HT-29 (cell line): ENCODE data around the gene NOP16. TPM values are rescaled to one million over a fixed set of nuclear protein-coding genes. Genes with fewer than 3 reads are reported as not detected.
"Not testable (repeated sequence)": the region's sequence is repeated elsewhere in the genome, so short reads cannot be mapped to it uniquely, and the experiment has no call there.

ENCODE experiments used
- DNase-seq: peaks from one replicate; pipeline ENCODE4 v3.0.0-alpha.2; 2015; ENCODE audit warnings: low spot score
- total RNA-seq: library from RNA; depleted of rRNA; stranded (reverse); fragments of >200 nt; shearing (Covaris generic); gene quantifications from 2 replicates; pipeline ENCODE4 v1.2.3, GENCODE V29; 2014

Gene NOP16
- total RNA-seq, 1 experiment from 2014 or later = 82.4 TPM

DNA sequence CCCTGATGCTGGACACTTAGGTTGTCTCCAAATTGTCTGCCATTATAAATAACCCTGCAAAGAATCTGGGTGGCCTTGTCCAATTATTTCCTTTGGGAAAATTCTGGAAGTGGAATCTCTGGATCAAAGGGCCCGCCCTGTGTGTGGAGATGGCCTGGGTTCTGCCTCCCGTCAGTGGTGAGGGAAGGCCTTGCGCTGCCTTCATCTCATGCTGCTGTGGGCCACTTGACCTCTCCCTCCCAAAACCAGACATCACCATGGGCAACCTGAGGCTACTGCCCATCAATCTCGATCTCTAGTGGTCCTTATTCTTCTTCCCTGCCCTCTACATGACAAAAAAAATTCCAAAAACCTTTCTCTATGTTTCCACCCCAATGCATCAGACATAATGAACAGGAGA is 21.4 kb upstream of the NOP16 start:
- no peak for DNase-seq

DNA sequence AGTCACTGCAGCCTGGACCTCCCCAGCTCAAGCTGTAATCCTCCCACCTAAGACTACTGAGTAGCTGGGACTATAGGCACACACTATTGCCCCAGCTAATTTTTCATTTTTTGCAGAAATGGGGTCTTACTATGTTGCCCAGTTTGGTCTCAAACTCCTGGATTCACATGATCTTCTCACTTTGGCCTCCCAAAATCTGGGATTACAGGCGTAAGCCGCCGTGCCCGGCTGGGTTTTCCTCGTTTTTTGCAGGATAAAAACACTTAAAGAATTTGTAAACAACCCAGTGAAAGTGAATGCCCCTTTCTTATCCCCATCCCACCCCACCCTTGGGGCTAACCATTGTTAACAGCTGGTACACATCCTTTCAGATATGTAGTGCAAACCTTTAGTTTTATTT is 20.2 kb upstream of the NOP16 start:
- no peak for DNase-seq

DNA sequence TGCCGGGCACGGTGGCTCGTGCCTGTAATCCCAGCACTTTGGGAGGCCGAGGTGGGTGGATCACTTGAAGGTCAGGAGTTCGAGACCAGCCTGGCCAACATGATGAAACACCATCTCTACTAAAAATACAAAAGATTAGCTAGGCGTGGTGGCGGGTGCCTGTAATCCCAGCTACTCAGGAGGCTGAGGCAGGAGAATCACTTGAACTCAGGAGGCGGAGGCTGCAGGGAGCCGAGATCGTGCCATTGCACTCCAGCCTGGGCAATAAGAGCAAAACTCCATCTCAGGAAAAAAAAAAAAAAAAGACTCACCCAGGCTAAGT is 19.8 kb upstream of the NOP16 start:
- DNase-seq = not testable (repeated sequence)

DNA sequence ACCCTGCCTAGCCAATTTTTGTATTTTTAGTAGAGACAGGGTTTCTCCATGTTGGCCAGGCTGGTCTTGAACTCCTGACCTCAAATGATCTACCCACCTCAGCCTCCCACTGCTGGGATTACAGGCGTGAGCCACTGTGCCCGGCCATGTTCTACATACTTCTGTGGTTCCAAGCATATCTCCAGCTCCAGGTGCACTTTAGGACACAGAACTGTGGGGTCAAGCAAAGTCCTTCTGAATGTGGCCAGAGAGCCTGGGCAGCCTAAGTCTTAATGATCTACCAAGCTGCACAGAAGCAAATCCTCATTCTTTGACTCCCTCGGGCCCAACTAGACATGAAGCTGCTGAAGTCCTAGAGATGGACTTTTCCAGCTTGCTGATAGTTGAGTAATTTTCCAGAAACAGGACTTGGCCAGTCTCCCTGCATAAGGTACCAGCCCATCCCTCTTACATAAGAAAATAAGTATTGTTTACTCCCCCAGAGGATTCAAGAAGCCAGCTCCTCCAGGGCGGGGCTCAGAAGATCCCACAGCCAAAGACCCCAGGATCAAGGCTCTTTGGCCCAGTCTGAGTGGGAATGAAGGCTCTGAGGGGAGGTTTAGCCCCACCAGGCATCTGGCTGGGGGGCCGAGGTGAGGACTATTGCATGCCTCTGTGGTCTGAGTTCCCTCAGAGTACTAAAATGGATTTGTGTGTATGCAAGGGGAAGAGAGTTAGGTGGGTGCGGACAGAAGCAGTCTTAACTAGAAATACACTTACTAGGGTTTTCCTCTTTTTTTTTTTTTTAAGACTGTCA is 19.3 kb upstream of the NOP16 start:
- no peak for DNase-seq

DNA sequence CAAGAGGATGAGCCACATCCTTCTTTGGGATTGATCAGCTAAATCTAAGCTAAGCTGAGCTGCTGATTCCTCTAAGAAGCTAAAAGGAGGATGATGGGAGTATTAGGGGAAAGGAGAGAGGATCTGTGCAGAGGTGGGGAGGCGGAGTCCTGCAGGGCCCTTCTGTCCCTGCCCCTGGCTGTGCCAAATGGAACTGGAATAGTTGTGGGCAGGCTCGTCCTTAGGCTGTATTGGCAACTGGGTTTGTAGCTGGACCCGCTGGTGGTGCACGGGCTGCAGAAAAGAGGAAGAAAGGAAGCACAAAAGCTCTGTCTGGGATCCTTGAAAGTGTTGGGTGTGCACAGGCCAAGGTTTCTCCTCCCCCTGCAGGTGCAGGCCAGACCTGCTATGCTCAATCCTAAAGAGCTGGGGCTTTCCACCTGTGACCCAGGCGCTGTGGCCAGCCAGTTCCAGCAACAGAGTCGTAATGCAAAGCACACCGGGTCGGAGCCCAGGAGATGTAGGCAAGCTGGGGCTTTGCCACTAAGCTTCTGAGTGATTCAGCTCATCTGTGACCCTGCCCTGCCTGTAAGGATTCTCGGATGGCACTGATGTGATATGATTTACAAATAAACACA is 18.1 kb upstream of the NOP16 start:
- no peak for DNase-seq

DNA sequence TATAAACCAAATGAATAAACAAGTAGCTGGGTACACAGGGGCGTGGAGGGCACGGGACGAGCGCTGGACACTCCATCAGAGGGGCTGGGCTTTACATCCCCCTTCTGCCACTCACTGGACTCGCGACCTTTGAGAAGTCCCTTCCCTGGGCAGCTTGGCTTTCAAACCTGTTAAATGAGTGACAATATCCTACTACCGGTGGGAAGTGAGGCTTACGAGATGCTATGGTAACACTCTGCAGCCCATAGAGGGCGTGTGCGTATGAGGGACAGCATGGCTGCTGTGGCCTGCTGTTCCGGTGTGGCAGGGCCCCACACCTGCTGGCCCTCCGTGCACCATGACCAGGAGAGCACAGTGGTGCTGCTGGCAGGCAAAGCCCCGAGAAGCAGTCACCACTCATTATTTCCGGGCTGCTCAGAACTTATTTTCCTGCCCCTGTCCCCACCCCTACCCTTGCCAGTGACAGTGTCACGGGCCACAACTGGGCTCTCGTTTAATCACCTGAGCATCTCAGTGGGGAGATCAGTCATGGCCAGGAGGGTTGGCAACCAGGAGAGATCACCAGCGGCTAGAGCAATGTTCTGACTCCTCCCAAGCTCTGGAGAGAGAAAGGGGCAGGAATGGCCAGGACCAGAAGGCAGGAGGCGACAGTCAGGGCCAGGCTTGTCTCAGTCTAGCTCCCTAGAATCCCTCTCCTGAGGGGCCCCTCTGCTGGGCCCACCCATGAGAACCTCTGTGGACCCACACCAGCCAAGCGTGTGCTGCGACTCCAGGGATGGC is 17.4 kb upstream of the NOP16 start:
- no peak for DNase-seq

DNA sequence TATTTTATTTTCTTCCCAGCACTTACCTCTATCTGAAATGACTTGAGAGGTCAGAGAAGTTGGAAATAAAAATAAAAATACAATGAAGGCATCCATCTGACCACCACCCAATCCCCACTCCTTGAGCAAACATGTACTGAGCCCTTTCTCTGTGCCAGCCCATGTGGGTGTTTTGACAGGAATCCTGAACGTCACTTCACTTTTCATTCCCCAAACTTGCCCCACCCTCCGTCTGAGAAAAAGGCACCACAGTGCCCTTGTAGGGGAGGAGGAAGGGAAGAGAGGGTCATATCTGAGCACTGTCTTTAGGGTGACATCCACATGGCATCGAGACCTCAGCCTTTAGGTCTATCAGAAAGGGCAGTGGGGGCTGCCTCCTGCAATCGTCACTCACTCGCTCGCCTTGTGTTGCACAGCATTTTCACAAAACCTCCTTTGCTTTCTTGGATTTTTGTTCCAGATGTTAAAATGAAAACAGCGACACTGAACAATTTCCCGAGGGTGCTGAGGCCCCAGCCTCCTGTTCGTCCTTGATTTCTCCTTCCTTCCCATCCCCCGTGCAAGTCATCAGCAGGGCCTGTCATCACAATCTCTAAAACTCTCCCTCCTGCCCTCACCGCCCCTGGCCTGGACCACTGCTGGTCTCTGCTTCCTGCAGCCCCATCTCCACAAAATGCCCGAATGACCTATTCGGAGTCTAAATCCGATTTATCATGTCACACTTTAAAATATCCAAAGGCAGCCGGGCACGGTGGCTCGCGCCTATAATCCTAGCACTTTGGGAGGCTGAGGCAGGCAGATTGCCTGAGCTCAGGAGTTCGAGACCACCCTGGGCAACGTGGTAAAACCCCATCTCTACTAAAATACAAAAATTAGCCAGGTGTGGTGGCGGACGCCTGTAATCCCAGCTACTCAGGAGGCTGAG is 13.1 kb upstream of the NOP16 start:
- DNase-seq = no peak

DNA sequence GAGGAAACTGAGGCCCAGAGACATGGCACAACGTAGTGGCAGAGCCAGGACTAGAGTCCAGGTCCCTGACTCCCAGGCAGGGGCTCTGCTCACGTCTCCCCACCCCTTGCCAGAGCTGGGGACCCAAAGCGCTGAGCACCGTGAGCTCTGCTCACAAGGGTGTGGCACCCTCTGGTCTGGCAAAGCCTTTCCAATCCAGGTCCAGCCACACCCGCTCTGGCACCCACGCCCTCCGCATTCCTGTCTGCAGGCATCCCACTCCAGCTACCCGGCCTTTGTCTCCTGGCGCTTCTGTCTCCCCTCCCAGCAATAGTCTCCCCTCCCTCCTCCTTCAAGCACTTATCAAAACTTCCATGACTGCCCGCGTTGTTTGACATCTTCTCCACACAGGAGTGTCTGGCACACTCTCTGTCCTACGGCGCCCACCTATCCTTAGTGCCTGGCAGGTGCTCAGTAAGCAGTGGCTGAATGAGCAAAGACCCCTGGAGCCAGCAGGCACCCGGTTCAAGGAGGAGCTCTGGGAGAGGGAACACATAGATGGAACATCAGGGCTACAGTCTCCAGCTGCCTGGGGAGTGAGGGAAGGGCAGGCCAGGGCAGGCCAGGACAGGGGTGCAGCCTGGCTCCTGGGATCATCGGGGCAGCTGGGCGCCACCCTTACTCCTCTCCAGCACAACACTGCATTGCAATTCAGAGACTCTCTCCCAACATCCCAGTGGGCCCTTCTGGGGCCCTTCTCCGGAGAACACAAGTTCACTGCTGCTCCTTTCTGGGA is 12.2 kb upstream of the NOP16 start:
- DNase-seq = no peak

DNA sequence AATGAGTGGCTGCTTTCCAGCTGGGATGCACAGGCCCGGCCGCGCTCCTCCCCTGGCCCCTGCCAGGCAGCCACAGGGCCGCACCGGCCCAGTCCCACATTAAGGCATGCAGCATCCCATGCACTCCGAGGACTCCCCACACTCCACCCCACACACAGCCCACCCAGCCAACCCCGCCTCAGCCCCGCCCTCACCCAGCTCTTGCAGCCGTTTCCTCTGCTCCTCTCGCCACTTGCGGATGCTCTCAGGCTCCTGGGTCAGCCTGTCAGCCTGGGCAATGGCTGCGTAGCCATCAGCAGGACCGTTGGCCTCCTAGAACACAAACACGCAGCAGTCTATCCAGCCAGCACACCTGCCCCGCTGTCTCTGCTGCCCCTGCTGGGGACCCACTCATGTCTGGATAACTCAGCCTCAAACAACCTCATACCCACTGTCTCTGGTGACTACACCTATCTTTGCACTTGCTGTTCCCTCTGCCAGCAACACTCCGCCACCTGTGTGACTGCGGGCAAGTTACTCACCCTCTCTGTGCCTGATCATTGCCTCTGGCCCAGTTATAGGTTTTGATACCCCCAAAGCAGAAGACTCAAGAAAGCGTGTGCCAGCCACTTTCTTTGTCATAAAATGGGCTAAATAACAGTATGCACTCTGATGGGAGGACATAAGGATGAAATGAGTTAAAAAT is 9.5 kb upstream of the NOP16 start:
- DNase-seq = no peak

DNA sequence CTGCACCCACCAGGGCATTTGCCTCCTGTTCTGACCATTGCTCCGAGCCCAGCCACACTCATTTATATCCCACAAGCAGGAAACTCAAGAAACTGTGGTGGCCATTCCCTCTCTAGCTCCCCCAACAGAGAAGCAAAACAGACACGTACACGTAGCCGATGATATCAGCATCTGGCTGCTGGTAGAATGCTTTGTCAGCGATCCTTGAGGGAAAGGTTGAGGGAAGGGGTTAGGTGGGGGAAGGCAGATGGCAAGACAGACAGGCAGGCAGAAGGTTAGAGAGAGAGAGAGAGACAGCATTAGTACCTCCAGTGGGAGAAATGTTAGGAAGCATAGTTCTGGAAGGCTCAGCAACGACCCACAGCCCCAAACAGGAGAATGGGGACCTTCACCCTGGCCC is 7.9 kb upstream of the NOP16 start:
- DNase-seq = no peak

DNA sequence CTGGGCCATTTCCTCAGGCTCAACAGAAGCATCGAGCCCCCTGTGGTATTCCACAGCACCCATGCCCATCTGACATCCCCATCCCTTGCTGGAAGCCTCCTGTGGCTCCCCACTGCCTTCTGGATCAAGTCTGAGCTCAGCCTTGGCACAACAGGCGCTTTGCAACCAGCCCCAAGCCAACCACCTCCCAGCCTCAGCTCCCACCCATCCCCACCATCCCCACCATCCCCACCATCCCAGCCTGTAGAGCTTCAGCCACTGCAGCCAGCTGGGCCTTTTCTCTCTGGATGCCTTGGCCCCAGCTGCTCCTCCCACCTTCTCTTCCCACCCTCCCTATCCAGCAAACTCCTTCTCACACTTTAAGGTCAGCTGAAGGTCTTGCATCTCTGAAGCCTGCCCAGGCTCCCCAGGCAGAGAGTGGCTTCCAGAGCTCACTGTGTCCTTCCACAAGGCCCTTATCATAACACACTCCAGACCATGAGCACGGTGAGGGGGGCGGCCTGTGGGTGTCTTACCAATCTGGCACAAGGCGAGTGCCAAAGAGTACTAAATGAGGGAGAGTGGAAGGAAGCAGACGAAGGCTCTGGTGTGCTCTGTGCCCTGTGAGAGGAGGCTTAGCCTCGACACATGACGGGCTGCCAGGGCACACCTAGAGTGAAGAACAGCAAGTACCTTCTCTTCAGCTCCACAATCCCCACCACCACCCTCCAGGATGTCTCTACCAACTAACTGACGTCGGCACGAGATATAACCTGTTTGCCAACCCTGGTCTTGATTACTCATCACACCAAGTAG is 6.7 kb upstream of the NOP16 start:
- DNase-seq = no peak

DNA sequence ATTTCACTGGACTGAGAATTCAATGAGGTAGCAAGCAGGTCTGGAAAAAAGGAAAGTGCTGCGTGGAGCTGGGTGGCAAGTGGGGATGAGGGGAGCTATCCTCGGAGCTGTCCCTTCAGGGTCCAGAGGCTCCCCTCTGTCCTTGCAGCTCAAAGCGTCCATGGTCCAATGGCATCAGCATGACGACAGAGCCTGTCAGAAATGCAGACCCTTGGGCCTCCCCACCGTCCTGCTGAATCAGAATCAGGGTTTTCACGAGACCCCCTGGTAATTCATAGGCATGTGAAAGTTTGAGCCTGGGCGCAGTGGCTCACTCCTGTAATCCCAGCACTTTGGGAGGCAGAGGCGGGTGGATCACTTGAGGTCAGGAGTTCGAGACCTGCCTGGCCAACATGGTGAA is 5.7 kb upstream of the NOP16 start:
- no peak for DNase-seq

DNA sequence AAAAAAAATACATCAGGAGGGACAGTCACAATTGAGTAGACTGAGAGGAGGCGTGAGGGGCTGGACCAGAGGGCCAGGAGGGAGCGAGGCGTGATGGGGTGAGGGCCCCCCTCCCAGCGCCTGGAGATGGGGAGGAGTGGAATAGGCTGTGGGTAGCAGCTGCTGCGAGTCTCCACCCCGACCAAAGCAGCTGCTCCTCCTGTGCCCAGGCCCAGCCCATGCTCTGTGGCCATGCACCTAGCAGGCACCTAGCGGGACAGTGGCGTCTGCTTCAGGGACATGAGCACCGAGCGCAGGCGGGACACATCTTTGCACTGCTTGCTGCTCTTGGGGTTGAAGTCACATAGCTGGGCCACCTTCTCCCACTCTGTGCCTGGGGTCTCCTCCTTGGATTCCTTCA is 4.1 kb upstream of the NOP16 start:
- DNase-seq = no peak

DNA sequence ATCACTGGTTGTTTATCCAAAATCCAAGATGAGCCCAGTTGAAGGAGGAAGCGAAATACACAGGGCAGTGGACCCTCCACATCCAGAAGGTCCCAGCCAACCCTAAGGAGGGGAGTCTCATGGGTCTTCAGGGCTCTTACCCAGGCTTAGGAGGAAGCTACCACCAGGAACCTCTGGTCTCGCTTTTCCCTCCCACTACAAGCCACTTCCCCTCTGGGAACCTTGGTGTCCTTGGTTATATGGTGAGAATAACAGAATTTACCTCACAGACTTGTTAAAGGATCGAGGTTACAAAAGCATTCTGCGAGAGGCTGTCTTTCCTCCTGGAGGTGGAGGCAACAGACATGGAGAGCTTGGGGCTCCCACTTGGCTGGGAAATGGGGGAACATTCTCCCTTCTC is 3.6 kb upstream of the NOP16 start:
- no peak for DNase-seq

DNA sequence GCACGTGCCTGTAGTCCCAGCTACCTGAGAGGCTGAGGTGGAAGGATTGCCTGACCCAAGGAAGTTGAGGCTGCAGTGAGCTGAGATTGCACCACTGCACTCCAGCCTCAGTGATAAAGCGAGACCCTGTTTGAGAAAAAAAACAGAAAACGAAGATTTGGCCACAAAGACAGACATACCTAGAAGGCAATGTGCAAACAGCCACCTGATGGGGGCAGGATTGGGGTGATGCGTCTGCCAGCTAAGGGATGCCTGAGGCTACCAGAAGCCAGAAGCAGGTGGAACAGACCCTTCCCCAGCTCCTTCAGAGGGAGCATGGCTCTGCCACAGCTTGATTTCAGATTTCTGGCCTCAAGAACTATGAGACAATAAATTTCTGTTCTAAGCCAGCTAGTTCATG is 3.1 kb upstream of the NOP16 start:
- DNase-seq = no peak

DNA sequence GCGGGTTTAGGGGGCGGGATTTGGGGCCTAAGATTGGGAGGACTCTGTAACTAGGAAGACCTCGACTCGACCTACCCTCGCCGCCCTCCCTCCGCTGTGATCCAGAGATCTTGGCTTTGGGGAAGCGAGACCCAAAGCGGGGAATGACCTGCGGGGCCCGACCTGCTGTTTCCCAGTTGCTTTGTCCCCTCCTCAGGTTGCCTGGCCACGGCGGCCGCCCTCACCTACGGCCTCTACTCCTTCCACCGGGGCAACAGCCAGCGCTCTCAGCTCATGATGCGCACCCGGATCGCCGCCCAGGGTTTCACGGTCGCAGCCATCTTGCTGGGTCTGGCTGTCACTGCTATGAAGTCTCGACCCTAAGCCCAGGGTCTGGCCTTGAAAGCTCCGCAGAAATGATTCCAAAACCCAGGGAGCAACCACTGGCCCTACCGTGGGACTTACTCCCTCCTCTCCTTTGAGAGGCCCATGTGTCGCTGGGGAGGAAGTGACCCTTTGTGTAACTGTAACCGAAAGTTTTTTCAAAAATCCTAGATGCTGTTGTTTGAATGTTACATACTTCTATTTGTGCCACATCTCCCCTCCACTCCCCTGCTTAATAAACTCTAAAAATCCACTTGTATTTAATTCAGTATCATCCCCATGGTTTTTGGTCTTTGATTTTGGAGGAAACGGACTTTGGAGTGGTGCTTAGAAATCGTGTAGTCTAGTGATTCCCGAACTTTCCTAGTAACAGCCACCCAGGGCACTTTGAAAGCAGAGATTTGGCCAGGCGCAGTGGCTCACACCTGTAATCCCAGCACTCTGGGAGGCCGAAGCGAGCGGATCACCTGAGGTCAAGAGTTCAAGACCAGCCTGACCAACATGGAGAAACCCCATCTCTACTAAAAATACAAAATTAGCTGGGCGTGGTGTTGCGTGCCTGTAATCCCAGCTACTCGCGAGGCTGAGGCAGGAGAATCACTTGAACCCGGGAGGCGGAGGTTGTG is 1.0 kb upstream of the NOP16 start:
- DNase-seq = no peak

DNA sequence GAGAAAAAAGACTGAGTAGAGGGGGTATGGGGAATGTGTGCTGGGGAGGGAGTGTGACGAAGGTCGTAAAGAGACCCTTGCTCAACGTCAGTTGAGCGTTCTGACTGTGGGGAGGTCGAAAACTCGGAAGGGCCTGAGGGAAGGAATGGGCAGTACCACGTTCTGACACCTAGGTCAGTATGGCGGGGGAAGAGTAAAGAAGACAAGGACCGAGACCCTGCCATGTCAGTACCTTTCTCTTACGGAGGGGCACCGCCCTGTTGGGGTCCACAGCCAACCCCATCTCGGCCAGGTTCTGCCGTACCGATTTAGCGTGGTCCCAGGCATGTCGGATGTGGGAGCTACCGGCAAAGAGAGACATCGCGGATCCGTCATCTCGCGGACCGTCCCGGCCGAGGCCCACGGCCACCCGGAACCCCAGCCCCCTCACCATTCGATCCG is 375 bp downstream of the NOP16 start:
- DNase-seq = no peak

DNA sequence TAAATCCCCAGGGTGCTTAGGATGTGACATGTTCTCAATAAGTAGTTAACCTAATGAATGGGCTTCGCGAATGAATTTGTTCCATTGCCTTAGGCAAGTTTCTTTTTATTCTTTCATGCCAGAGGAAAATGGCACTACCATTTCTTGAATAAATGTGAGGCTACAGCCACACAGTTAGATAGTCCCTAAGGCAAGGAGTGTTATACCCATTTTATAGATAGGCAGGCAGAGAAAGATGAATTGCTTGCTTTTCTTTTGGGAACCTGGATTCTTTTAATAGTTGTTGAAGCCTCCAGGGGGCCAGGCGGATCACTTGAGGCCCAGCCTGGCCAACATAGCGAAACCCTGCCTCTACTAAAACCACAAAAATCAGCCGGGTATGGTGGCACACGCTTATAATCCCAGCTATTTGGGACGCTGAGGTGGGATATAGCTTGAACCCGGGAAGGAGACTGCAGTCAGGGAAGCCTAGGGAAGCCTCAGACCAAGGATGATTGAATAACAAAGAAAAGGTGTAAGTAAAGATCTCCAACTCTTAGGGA is 943 bp downstream of the NOP16 start:
- peak; percentile 18 for DNase-seq
